HEK293 (cell line): ENCODE measurements around the gene STK38.

Source experiments
- CTCF ChIP-seq: fragments of 450-650 bp; formaldehyde crosslinking; IDR thresholded peaks from 2 replicates; pipeline ENCODE4 v1.5.1; 2016; ENCODE audit warnings: missing biosample characterization, missing genetic modification characterization
- ZNF132 ChIP-seq: fragments of 450-650 bp; formaldehyde crosslinking; IDR thresholded peaks from 2 replicates; pipeline ENCODE4 v1.5.1; 2017; ENCODE audit warnings: missing biosample characterization, missing genetic modification characterization, borderline replicate concordance

GRCh38 chr6:36517408-36517807 lies 29.9 kb downstream of the STK38 start:
- TF ChIP-seq ZNF132 (tag by site-specific recombination) (no peak), CTCF (no peak)
